LNCAP (cell line): ENCODE results near the gene BDKRB2.

Experiments
- CTCF ChIP-seq: fragments of 450-650 bp; IDR thresholded peaks from 2 replicates; pipeline ENCODE4 v1.5.1; 2017; ENCODE audit warnings: mild to moderate bottlenecking

BDKRB2 gene

GRCh38 chr14:96180043-96180874 lies 24.4 kb upstream of the BDKRB2 start:
- no peak for TF ChIP-seq CTCF

GRCh38 chr14:96181186-96182056 lies 23.2 kb upstream of the BDKRB2 start:
- no peak for TF ChIP-seq CTCF

- TF ChIP-seq CTCF = no peak
These were observed 22.1 kb upstream of the BDKRB2 start for GRCh38 chr14:96182546-96182945.

GRCh38 chr14:96184737-96185136 lies 19.9 kb upstream of the BDKRB2 start:
- TF ChIP-seq CTCF = no peak

GRCh38 chr14:96187216-96188031 lies 17.2 kb upstream of the BDKRB2 start:
- no peak for TF ChIP-seq CTCF

- no peak for TF ChIP-seq CTCF
These were observed 15.3 kb upstream of the BDKRB2 start for GRCh38 chr14:96189281-96189711.

- no peak for TF ChIP-seq CTCF
These were observed 13.3 kb upstream of the BDKRB2 start for GRCh38 chr14:96191353-96191752.
